ENCODE measurements around the gene STAT5A. TPM values are rescaled to one million over a fixed set of nuclear protein-coding genes. Genes with fewer than 3 reads are reported as not detected.

STAT5A gene
- total RNA-seq, 1 donor from 2014 or later: 1.3 TPM

DNA sequence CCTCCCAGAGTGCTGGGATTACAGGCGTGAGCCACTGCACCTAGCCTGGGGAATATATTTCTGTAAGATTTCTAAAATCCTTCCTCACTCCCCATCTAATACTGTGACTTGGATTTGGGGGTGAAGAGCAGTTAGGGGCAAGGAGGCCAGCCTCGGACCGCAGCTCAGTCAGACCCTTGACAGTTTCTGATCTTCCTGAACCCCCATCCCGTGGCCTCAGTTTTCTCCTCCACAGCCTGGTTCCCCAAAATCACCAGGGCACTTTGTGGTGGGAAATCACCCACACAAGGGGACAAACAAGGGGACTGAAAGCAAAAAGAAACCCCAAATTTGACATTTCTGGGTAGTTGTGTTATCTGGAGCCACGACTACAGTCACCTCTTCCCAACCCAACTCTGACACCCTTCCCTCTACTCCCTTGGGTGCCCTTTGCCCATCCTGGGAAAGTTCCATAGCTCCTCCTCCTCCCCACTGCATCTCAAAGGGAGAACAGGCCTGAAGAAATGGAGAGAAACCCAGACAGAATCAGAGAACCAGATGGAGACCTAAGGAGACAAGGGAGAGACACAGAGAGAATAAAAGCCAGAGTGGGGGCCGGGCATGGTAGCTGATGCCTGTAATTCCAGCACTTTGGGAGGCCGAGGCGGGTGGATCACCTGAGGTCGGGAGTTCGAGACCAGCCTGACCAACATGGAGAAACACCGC, 2.8 kb upstream of the STAT5A start:
- Histone ChIP-seq H3K27me3 (ENCODE audit: control insufficient read depth, insufficient read depth, low read length) (no peaks in the 10 kb centered on the region), H3K36me3 (ENCODE audit: control insufficient read depth, insufficient read depth, low read length) (no peaks in the 10 kb centered on the region), H3K4me3 (ENCODE audit: low read depth, low read length) (no peak overlapping the region)
- FAIRE-seq (no peak), DNase-seq (ENCODE audit: low read depth) (no peak)
- TF ChIP-seq, protein P1, sequence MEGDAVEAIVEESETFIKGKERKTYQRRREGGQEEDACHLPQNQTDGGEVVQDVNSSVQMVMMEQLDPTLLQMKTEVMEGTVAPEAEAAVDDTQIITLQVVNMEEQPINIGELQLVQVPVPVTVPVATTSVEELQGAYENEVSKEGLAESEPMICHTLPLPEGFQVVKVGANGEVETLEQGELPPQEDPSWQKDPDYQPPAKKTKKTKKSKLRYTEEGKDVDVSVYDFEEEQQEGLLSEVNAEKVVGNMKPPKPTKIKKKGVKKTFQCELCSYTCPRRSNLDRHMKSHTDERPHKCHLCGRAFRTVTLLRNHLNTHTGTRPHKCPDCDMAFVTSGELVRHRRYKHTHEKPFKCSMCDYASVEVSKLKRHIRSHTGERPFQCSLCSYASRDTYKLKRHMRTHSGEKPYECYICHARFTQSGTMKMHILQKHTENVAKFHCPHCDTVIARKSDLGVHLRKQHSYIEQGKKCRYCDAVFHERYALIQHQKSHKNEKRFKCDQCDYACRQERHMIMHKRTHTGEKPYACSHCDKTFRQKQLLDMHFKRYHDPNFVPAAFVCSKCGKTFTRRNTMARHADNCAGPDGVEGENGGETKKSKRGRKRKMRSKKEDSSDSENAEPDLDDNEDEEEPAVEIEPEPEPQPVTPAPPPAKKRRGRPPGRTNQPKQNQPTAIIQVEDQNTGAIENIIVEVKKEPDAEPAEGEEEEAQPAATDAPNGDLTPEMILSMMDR (IDR thresholded peaks at IDR 0.05; ENCODE audit: insufficient read depth, low read length, severe bottlenecking): no peak

DNA sequence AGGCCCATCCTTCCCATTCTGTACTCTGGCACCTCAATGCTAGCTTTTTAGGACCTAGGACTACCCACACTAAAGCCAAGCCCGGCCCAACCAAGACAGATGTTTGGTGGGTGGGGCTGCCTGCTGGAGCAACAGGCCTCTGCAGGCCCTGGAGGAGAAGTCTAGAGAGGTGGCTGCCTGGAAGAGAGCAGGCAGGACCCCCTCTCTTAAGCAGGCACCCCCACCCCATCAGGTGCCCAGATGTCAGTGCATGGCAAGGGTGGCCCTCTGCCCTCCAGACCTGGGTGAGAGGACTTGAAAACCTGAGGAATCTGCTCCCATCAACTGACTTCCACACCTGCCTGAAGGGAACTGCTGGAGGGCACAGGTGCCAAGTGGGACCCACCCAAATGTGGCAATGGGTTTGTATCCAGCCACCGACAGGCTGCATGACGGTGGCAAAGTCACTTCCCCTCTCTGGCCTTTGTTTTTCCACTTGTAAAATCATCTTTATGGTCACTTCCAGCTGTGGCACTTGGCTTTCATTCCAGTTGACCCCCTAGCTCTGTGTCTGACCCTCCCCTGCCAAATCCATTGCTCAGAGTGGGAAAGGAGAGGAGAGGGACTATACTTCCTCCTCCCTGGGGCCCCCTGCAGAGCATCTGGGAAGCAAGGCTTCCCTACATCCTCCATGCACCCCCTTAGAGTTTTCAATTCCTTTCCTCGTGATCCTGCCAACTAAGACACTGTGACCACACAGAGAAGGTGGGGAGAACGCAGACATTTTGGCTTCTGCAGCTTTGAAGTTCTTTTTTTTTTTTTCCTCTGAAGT, 1.7 kb upstream of the STAT5A start:
- no peak for DNase-seq (ENCODE audit: low read depth)
- H3K36me3 ChIP-seq (ENCODE audit: control insufficient read depth, insufficient read depth, low read length): no peaks in the 10 kb centered on the region
- TF ChIP-seq, protein P1 (IDR thresholded peaks at IDR 0.05; ENCODE audit: insufficient read depth, low read length, severe bottlenecking): no peak
- peak; percentile 50 for FAIRE-seq
- H3K4me3 ChIP-seq (ENCODE audit: low read depth, low read length): no peak overlapping the region
- H3K27me3 ChIP-seq (ENCODE audit: control insufficient read depth, insufficient read depth, low read length): no peaks in the 10 kb centered on the region

DNA sequence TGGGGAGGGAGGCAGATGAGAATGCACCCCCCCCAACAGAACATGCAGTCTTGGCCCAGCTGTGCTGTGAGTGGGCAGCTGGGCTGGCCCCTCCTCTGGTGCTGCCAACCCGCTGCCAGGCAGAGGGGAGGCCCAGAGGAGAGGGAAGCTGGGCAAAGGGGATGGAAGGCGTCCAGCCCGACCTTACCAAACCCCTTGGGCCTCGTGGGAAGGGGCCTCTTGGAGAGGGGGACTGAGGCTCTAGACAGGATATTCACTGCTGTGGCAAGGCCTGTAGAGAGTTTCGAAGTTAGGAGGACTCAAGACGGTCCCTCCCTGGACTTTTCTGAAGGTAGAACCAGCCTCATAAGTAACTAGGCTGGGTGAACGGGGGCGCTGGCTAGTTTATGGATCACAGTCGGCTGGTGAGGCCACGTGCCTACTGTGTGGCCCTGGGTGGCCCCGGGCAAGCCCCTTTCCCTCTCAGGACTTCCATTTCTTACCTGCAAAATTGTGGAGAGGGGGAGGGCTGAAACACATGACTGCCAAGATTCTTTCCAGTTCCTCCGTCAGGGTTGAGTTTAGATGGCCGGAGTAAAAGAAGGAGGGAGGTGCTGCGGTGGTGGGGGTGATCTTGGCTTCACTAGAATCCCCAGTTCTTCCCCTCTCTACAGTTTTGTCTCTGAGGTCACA, 857 bp upstream of the STAT5A start:
- Histone ChIP-seq H3K27me3 (ENCODE audit: control insufficient read depth, insufficient read depth, low read length) (no peaks in the 10 kb centered on the region), H3K4me3 (ENCODE audit: low read depth, low read length) (peak overlapping the region; percentile 30), H3K36me3 (ENCODE audit: control insufficient read depth, insufficient read depth, low read length) (no peaks in the 10 kb centered on the region)
- DNase-seq (ENCODE audit: low read depth) (no peak), FAIRE-seq (no peak)
- TF ChIP-seq, protein P1 (IDR thresholded peaks at IDR 0.05; ENCODE audit: insufficient read depth, low read length, severe bottlenecking): no peak

- no peak for FAIRE-seq
Measured at GRCh38 chr17:42288803-42289610, 709 bp downstream of the STAT5A start.

GRCh38 chr17:42289611-42290181, 1.4 kb downstream of the STAT5A start:
- FAIRE-seq: no peak

More at GRCh38 chr17:42288803-42289610, 709 bp downstream of the STAT5A start:
- TF ChIP-seq, protein P1 (IDR thresholded peaks at IDR 0.05; ENCODE audit: insufficient read depth, low read length, severe bottlenecking): no peak
- H3K27me3 ChIP-seq (ENCODE audit: control insufficient read depth, insufficient read depth, low read length): no peaks in the 10 kb centered on the region
- no peak for DNase-seq (ENCODE audit: low read depth)
- peak overlapping the region; percentile 30 for H3K4me3 ChIP-seq (ENCODE audit: low read depth, low read length)
- no peaks in the 10 kb centered on the region for H3K36me3 ChIP-seq (ENCODE audit: control insufficient read depth, insufficient read depth, low read length)

More at GRCh38 chr17:42289611-42290181, 1.4 kb downstream of the STAT5A start:
- Histone ChIP-seq H3K4me3 (ENCODE audit: low read depth, low read length) (no peak overlapping the region), H3K27me3 (ENCODE audit: control insufficient read depth, insufficient read depth, low read length) (no peaks in the 10 kb centered on the region), H3K36me3 (ENCODE audit: control insufficient read depth, insufficient read depth, low read length) (no peaks in the 10 kb centered on the region)
- DNase-seq (ENCODE audit: low read depth): no peak
- TF ChIP-seq, protein P1 (IDR thresholded peaks at IDR 0.05; ENCODE audit: insufficient read depth, low read length, severe bottlenecking): no peak

Data from bronchial epithelial cell (primary cell).